ENCODE results near the gene HECW1. TPM values are rescaled to one million over a fixed set of nuclear protein-coding genes. Genes with fewer than 3 reads are reported as not detected.

HECW1 gene
- total and polyA plus RNA-seq, 2 of the 8 experiments (the other 6 are each of a cell fraction or from before 2014, with no cell fraction given): 2.9 to 12.7 TPM

GRCh38 chr7:43273939-43274719 lies 161.7 kb downstream of the HECW1 start (continued):
- TF ChIP-seq KDM4A (IDR thresholded peaks at IDR 0.05; ENCODE audit: low read depth, low read length, severe bottlenecking) (no peak), SIN3A (conservative IDR thresholded peaks at IDR 0.05 in 1 of 2, IDR thresholded peaks at IDR 0.05 in 1 of 2; ENCODE audit: low read depth in 1 of 2, low read length in 2 of 2) (no peak), HDAC2 (IDR thresholded peaks at IDR 0.05; ENCODE audit: borderline replicate concordance in 1 of 2, low read depth in 2 of 2, low read length in 2 of 2) (no peak), CHD2 (IDR thresholded peaks at IDR 0.05; ENCODE audit: low read length) (no peak)

All from H1 (cell line).